ENCODE results near the gene HADHB. TPM values are rescaled to one million over a fixed set of nuclear protein-coding genes. Genes with fewer than 3 reads are reported as not detected.

Gene HADHB
- total and polyA plus RNA-seq, 2 of the 13 experiments (the other 11 are each of a cell fraction or from before 2014, with no cell fraction given) = 112 to 238 TPM

DNA sequence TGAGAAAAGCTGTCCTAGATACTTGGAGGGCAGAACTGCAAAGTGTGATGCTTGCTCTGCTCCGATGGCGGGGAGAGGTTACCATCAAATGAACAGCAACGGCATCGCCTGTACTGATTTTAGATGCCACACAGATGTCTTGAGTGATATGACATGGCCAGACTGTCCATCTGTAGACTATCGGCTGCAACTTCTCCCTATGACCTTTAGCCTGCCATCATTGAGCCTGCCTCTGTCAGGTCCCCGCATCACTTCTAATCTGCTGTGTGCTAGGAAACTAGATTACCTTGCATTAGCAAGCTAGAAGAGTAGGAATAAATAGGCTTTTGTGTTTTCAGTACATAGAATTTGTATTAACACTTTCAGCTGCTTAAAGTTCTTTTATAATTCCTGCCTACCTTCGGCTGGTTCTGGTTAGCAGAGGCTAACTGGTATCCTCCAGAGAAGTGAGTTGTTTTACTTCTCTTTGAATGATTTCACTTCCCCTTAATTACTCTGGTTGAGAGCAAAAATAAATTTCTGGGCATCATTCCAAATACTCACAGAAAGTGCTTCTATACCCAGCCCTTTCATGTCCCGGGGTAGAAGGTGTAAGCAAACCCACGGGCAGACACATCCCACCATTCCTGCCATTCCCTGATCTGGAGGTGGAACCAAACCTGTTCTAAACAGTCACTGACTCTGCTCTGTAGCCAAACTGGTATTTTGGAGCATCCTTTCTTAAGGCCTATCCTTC, 47.9 kb upstream of the HADHB start (continued):
- no peak for TF ChIP-seq NR2F2 (IDR thresholded peaks at IDR 0.05; ENCODE audit: borderline replicate concordance, low read depth)

- H3K9me3 ChIP-seq (ENCODE audit: low read length) = no peaks in the 10 kb centered on the region
- ATAC-seq = peak; percentile 12; the same call in 1 of the 3 replicates
- TF ChIP-seq MAFK (conservative IDR thresholded peaks at IDR 0.05 in 1 of 2, IDR thresholded peaks at IDR 0.05 in 1 of 2; ENCODE audit: low read length in 2 of 2) (peak; percentile 92 to 95), MAFF (IDR thresholded peaks at IDR 0.05; ENCODE audit: low read depth, low read length) (peak; percentile 90), HNF4A (CRISPR knock-in tag; IDR thresholded peaks at IDR 0.05) (no peak)
- TF ChIP-seq, protein P1, sequence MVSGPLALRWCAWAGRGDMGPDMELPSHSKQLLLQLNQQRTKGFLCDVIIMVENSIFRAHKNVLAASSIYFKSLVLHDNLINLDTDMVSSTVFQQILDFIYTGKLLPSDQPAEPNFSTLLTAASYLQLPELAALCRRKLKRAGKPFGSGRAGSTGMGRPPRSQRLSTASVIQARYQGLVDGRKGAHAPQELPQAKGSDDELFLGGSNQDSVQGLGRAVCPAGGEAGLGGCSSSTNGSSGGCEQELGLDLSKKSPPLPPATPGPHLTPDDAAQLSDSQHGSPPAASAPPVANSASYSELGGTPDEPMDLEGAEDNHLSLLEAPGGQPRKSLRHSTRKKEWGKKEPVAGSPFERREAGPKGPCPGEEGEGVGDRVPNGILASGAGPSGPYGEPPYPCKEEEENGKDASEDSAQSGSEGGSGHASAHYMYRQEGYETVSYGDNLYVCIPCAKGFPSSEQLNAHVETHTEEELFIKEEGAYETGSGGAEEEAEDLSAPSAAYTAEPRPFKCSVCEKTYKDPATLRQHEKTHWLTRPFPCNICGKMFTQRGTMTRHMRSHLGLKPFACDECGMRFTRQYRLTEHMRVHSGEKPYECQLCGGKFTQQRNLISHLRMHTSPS (CRISPR knock-in tag; IDR thresholded peaks at IDR 0.05; ENCODE audit: low read depth) = no peak
- TF ChIP-seq, protein P2, sequence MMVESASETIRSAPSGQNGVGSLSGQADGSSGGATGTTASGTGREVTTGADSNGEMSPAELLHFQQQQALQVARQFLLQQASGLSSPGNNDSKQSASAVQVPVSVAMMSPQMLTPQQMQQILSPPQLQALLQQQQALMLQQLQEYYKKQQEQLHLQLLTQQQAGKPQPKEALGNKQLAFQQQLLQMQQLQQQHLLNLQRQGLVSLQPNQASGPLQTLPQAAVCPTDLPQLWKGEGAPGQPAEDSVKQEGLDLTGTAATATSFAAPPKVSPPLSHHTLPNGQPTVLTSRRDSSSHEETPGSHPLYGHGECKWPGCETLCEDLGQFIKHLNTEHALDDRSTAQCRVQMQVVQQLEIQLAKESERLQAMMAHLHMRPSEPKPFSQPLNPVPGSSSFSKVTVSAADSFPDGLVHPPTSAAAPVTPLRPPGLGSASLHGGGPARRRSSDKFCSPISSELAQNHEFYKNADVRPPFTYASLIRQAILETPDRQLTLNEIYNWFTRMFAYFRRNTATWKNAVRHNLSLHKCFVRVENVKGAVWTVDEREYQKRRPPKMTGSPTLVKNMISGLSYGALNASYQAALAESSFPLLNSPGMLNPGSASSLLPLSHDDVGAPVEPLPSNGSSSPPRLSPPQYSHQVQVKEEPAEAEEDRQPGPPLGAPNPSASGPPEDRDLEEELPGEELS (CRISPR knock-in tag; IDR thresholded peaks at IDR 0.05) = no peak
- no peaks in the 10 kb centered on the region for H3K27me3 ChIP-seq (ENCODE audit: control insufficient read depth in 1 of 2, insufficient read depth in 2 of 2, low read length in 2 of 2)
- peaks cover 38 to 92% of the 10 kb centered on the region in 2 experiments for H3K36me3 ChIP-seq (replicated peaks in 1 of 2; ENCODE audit: control insufficient read depth in 1 of 2, insufficient read depth in 2 of 2, low read length in 2 of 2)
- H3K4me2 ChIP-seq (ENCODE audit: low read depth, low read length) = no peak overlapping the region
- no peak for DNase-seq (ENCODE audit: low spot score)
- no peak overlapping the region for H3K4me3 ChIP-seq (replicated peaks in 1 of 3; ENCODE audit: insufficient read depth in 1 of 3, low read depth in 2 of 3, low read length in 3 of 3)
- H3K27ac ChIP-seq (ENCODE audit: extremely low read length, insufficient read depth, low read length) = no peak overlapping the region
- in situ Hi-C loops (cut with HindIII; ENCODE audit: extremely low pct_ligation_motif_present, low pct_unique_long_range_greater_than_20kb) (no loop called here), intact Hi-C loops (cut with micrococcal nuclease; ENCODE audit: unreplicated experiment) (no loop called here)
- ChIA-PET POLR2A (no interaction called here), CTCF (ENCODE audit: low intra/inter-chr PET ratio, low total read pairs) (no interaction called here)
- no peak overlapping the region for H3K9ac ChIP-seq (ENCODE audit: insufficient read depth, low read depth, low read length)
- no peaks in the 10 kb centered on the region for H3K4me1 ChIP-seq (ENCODE audit: insufficient read depth, low read length)
- 98% methylated on average over 4 of the region's 4 CpGs for WGBS (ENCODE audit: low lambda C conversion rate)
- H4K20me1 ChIP-seq (ENCODE audit: insufficient read depth, low read length) = no peaks in the 10 kb centered on the region
- no peak for FAIRE-seq
- H3K79me2 ChIP-seq (ENCODE audit: insufficient read depth, low read length) = no peaks in the 10 kb centered on the region
- no TSS peak for BruUV-seq (replicated peaks)
- H2AFZ ChIP-seq (ENCODE audit: low read length) = no peak overlapping the region
Observed at GRCh38 chr2:26197516-26197915, 47.2 kb upstream of the HADHB start.
